Kidney (tissue), 14 donors: ENCODE results near the gene CEP72. TPM values are rescaled to one million over a fixed set of nuclear protein-coding genes. Genes with fewer than 3 reads are reported as not detected.
"Not testable (repeated sequence)": the region's sequence is repeated elsewhere in the genome, so short reads cannot be mapped to it uniquely, and the experiment has no call there.

Source experiments
- DNase-seq, 5 donors: peaks; one replicate each; pipeline ENCODE4 v3.0.0-alpha.2; 2013 to 2020
- FAIRE-seq: peaks from 2 replicates; lab custom pipeline; 2012; peaks lifted over from hg19 to GRCh38; lab: Jason Lieb, UNC
- H3K27ac ChIP-seq, 2 donors: one replicate each; pipeline ENCODE4 v1.7.0; 2013; ENCODE audit warnings: low read depth in 2 of 2, low read length in 2 of 2, inconsistent platforms in 1 of 2
- H3K27me3 ChIP-seq: one replicate; pipeline ENCODE4 v1.7.1; 2013; ENCODE audit warnings: low read length, inconsistent platforms; ENCODE audit not compliant: control insufficient read depth, insufficient read depth
- H3K36me3 ChIP-seq, 3 donors: one replicate each; pipeline versions ENCODE4 v1.7.0 to v1.7.1; 2013; ENCODE audit warnings: low read length in 3 of 3, control low read depth in 1 of 3, inconsistent platforms in 1 of 3; ENCODE audit not compliant: insufficient read depth in 3 of 3, control insufficient read depth in 2 of 3
- H3K4me1 ChIP-seq, 3 donors: one replicate each; pipeline versions ENCODE4 v1.7.0 to v1.7.1; 2013; ENCODE audit warnings: low read length in 3 of 3, inconsistent platforms in 1 of 3, low read depth in 1 of 3; ENCODE audit not compliant: control insufficient read depth in 2 of 3, insufficient read depth in 2 of 3
- H3K4me3 ChIP-seq, 3 donors: one replicate each; pipeline versions ENCODE4 v1.7.0 to v1.8.1; 2013; ENCODE audit warnings: low read length in 3 of 3, control low read depth in 1 of 3, inconsistent platforms in 1 of 3
- H3K9ac ChIP-seq, 3 donors: one replicate each; pipeline versions ENCODE4 v1.7.0 to v1.7.1; 2013; ENCODE audit warnings: low read length in 3 of 3, control low read depth in 1 of 3, inconsistent platforms in 1 of 3
- H3K9me3 ChIP-seq, 3 donors: one replicate each; pipeline versions ENCODE4 v1.7.0 to v1.7.1; 2013; ENCODE audit warnings: low read length in 3 of 3, control low read depth in 1 of 3, inconsistent platforms in 1 of 3; ENCODE audit not compliant: control insufficient read depth in 2 of 3, insufficient read depth in 1 of 3
- intact Hi-C: fragments of 100-400 bp; cut with DNase I; formaldehyde crosslinking; loops from one replicate; pipeline ENCODE4 v1.11.1; 2022
- polyA plus RNA-seq: library from polyadenylated mRNA; stranded (reverse); fragments of 350-450 nt; fragmentation: Illumina TruSeq; extraction: RNeasy Lipid Tissue Mini Kit (QIAGEN cat#74804); gene quantifications from one replicate; pipeline ENCODE4 v1.2.3, GENCODE V29; 2014; ENCODE audit warnings: low read depth, low replicate concordance; ENCODE audit not compliant: insufficient read depth
- total RNA-seq: library from RNA; stranded (reverse); fragmentation: NEBNext Ultra II Directional; extraction: Animal tissue kit (Norgen Biotek cat#: 25700); gene quantifications from one replicate; pipeline ENCODE4 v1.2.1, GENCODE V29; 2021
- TF ChIP-seq, protein P1 (sequence below): IDR thresholded peaks from 3 replicates; pipeline ENCODE4 v1.5.1; 2012; ENCODE audit warnings: mild to moderate bottlenecking, moderate library complexity, borderline replicate concordance; ENCODE audit not compliant: insufficient read depth; ENCODE audit errors: extremely low read depth
- donor health status: control.
- donor health status: control.
- donor health status: control.
- donor health status: control.
- donor health status: control.
- donor health status: DM: yes; HTN: yes; CAD: no.
- donor health status: Normal renal cell carcinoma (clear cell type).

Gene CEP72
- total and polyA plus RNA-seq, 2 donors from 2014 or later: 1.1 to 7.8 TPM

DNA sequence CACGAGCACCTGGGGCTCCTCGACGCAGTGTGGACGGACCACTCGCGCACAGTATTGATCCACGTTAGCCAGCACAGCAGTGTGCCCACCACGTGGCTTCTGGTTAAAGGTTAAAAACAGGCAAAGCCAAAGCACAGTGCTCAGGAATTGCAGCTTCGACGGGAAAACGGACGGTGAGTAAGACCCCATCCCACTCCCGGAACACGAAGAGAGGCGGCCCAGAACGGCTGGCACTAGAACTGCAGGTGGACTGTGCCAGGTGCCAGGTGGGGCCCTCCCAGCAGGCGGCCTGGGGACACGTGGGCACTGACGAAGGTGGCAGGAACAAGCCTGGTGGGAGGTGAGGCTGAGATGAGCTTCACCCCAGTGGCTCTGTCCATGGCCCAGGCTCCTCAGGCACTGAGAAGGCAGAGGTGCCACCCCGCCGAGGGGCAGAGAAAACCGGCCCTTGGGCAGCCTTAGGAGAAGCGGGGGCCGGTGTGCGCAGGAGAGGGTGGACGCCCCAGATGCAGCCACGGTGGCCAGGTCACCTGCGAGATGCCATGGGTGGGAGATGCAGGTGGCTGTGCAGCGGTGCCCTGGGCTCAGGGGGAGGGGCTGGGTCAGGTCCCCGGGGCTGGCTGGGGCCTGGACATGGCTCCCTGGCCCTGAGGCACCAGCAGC lies 76.3 kb downstream of the CEP72 start:
- H3K27ac ChIP-seq, H3K9ac ChIP-seq, H3K36me3 ChIP-seq, H3K4me1 ChIP-seq, FAIRE-seq, H3K4me3 ChIP-seq, H3K9me3 ChIP-seq, H3K27me3 ChIP-seq: not testable (repeated sequence)
- intact Hi-C loops: loop anchor here (10.0 kb wide), 1 partner anchor 86 kb away; no protein-coding TSS in a partner anchor
- peak in 1 of 5 donors; percentile 66 for DNase-seq

DNA sequence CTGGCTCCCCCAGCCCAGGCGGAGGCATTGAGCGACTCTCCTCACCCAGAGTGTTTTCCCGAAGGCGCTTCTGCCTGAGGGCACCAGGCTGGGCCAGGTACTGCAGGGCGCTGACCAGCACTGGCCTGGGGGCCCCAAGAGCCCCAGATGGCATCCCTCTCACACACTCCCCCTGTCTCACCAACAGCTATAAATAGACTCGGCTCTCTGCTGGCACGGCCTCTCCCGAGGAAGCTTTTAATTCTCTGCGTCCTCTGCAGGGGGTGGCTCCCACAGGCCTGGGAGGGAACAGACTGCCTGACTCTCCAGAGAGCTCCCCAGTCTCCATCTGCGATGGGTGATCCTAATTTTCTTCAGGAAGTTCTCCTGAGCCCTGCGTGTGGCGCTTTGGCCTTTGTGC lies 78.2 kb downstream of the CEP72 start:
- intact Hi-C loops, FAIRE-seq, H3K4me3 ChIP-seq, H3K27me3 ChIP-seq, H3K9ac ChIP-seq, H3K27ac ChIP-seq, H3K36me3 ChIP-seq, H3K9me3 ChIP-seq, DNase-seq, H3K4me1 ChIP-seq: not testable (repeated sequence)

DNA sequence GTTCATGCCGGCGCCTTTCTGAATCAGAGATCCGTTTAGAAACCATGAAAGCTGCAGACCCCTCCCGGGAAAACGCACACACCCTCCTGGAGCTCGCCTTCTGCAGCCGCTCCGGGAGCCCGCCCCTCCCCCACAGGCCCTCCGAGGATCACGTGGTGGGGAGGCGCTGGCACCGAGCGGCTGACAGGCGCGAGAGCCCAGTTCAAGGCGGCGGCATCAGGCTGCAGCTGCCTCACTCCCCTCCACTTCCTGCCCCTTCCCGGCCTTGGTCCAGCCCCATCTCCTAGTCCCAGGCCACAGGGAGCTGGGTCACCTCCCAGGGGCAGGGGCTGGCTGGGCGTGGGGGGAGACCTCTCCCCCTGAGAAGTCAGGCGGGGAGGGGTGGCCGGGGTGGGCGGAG lies 78.9 kb downstream of the CEP72 start:
- FAIRE-seq, H3K27ac ChIP-seq, H3K4me1 ChIP-seq, H3K27me3 ChIP-seq, intact Hi-C loops, H3K4me3 ChIP-seq, DNase-seq, H3K36me3 ChIP-seq, H3K9me3 ChIP-seq, H3K9ac ChIP-seq: not testable (repeated sequence)

DNA sequence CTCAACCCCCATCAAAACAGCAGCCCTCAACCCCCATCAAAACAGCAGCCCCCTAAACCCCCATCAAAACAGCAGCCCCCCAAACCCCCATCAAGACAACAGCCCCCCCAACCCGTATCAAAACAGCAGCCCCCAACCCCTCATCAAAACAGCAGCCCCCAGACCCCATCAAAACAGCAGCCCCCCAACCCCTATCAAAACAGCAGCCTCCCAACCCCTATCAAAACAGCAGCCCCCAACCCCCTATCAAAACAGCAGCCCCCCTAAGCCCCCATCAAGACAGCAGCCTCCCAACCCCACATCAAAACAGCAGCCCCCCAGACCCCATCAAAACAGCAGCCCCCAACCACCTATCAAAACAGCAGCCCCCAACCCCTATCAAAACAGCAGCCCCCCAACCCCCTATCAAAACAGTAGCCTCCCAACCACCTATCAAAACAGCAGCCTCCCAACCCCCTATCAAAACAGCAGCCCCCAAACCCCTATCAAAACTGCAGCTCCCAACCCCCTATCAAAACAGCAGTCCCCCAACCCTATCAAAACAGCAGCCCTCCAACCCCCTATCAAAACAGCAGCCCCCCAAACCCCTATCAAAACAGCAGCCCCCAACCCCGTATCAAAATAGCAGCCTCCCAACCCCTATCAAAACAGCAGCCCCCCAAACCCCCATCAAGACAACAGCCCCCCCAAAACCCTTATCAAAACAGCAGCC lies 79.8 kb downstream of the CEP72 start:
- TF ChIP-seq, protein P1, sequence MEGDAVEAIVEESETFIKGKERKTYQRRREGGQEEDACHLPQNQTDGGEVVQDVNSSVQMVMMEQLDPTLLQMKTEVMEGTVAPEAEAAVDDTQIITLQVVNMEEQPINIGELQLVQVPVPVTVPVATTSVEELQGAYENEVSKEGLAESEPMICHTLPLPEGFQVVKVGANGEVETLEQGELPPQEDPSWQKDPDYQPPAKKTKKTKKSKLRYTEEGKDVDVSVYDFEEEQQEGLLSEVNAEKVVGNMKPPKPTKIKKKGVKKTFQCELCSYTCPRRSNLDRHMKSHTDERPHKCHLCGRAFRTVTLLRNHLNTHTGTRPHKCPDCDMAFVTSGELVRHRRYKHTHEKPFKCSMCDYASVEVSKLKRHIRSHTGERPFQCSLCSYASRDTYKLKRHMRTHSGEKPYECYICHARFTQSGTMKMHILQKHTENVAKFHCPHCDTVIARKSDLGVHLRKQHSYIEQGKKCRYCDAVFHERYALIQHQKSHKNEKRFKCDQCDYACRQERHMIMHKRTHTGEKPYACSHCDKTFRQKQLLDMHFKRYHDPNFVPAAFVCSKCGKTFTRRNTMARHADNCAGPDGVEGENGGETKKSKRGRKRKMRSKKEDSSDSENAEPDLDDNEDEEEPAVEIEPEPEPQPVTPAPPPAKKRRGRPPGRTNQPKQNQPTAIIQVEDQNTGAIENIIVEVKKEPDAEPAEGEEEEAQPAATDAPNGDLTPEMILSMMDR: no peak
- no peak overlapping the region for H3K9ac ChIP-seq
- no peak overlapping the region for H3K27ac ChIP-seq
- H3K27me3 ChIP-seq: no peaks in the 10 kb centered on the region
- no peak for FAIRE-seq
- H3K4me3 ChIP-seq: peak overlapping the region in 1 of 3 donors; percentile 53
- intact Hi-C loops: no loop called here
- no peaks in the 10 kb centered on the region for H3K9me3 ChIP-seq
- no peaks in the 10 kb centered on the region for H3K36me3 ChIP-seq
- peak in 1 of 5 donors; percentile 53 for DNase-seq
- H3K4me1 ChIP-seq: no peaks in the 10 kb centered on the region

DNA sequence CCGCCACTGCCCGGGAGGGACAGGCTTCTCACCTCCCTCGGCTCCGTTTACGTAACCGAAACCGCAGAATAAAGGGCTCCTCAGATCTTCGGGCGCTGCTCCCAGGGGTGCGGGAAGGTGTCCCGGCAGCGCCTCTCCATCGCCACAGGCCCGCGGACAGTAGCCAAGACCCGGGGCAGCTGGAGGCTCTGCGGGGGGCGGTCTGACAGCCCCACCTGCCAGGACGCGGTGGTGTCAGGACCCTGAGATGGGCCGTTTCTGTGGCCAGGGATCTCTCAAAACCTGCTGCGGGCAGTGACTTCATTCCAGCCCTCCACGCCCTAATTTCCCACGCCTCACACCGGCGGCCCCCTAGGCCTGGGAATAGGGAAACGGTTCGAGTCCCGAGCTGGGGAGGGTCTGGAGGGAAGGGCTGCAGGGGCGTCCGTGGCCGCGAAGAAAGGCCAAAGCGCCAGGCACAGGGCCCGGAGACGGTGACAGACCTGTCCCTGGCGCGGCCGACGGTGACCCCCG lies 80.4 kb downstream of the CEP72 start:
- H3K9ac ChIP-seq: peak overlapping the region in 1 of 3 donors; percentile 58
- H3K4me3 ChIP-seq: peak overlapping the region in 1 of 3 donors; percentile 53
- peak in 3 of 5 donors; percentile 25 to 73 (median 71) for DNase-seq
- H3K4me1 ChIP-seq, intact Hi-C loops, H3K9me3 ChIP-seq, H3K27me3 ChIP-seq, H3K36me3 ChIP-seq, H3K27ac ChIP-seq, FAIRE-seq: not testable (repeated sequence)

DNA sequence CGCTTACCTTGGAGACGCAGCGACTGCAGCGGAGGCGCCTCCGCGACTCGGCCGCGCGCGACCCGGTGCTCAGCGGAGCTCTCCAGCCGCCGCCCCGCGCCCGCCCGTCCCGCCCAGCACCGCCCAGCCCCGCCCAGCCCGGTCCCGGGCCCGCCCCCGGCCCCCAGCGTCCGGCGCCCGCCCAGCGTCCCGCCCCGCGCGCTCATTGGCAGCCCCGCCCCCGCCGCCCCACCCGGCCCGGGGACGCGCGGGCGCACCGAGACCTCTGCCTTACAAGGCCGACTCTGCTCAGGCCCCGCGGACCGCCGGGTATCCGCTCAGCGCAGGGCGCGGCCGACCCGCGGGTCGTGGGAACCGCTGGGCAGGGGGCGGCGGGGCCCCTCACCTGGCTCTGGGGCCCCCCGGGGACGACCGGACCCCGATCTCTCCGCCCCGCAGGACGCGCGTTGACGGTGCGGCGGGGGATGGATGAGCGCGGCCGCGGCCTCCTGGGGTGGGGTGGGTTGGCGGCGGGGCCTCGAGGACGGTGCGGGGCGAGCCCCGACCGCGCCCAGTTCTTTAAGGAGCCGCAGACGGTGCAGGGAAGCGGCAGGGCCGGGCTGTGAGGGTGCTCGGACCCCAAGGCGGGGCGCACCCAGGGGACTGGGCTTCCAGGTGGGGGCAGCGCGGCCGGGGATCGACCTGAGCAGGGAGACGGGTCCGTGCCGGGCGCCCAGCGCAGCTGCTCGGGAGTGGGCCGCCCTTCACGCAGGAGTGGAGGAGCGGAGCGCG lies 81.3 kb downstream of the CEP72 start, which contains the start of gene TPPP:
TPPP (minus strand) TSS at position 82 of the 771 bp plus-strand sequence. CDS start 15,292 bp downstream, outside the sequence.
- H3K36me3 ChIP-seq, FAIRE-seq, H3K4me1 ChIP-seq, H3K27me3 ChIP-seq, intact Hi-C loops, H3K9me3 ChIP-seq, H3K27ac ChIP-seq: not testable (repeated sequence)
- Histone ChIP-seq H3K4me3 (peak within 1 kb of the TSS in 1 of 3 donors; percentile 53), H3K9ac (peak within 1 kb of the TSS in 1 of 3 donors; percentile 58)
- peak; percentile 77 to 96 (median 85) for DNase-seq

DNA sequence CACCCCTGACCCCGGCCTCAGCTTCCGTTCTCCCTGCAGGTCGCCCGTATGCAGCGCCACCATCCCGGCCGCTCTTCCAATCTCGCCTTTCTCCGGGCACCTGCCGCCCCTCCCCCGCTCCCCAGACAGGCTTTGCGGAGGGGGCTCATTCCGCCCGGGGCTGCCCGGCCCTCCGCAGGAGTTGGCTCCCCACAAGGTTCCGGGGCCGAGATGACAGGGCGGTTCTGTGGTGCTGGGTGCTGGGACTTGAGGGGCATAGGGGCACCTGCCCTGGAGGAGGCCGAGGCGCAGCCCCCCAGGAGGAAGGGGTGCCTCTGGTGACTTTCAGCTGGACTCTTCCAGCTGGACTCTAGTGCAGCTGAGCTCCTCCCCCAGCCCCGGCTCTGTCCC lies 81.9 kb downstream of the CEP72 start:
- H3K36me3 ChIP-seq, H3K9me3 ChIP-seq, FAIRE-seq, H3K4me3 ChIP-seq, H3K27me3 ChIP-seq, H3K27ac ChIP-seq, H3K4me1 ChIP-seq, intact Hi-C loops, H3K9ac ChIP-seq: not testable (repeated sequence)
- DNase-seq: peak in 3 of 5 donors; percentile 39 to 76 (median 53)
